Measurements from ENCODE around the gene RIMBP3B. TPM values are rescaled to one million over a fixed set of nuclear protein-coding genes. Genes with fewer than 3 reads are reported as not detected.
"Not testable (repeated sequence)": the region's sequence is repeated elsewhere in the genome, so short reads cannot be mapped to it uniquely, and the experiment has no call there.

Gene RIMBP3B
- total and polyA plus RNA-seq, 2 of the 8 experiments (the other 6 are each of a cell fraction or from before 2014, with no cell fraction given), result 0.02 to 0.19 TPM

DNA sequence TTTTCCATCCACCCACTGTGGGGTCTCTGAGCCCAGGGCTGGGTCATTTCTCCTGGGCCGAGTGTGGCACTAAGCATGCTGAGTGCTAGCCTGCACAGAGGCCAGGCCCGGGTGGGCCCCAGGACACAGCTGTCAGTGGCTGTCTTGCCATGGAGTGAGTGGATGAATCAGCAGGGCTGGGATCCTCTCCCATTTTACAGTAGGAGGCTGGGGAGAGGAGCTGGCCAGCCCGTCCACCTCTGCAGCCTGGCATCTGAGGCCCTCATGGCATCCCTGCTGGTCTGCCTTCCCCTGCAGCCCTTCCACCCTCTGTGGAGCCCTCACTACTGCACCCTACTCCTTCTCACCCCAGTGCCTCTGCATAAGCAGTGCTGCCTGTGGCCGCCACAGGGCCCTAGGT, 21.1 kb upstream of the RIMBP3B start:
- H2AK5ac ChIP-seq (ENCODE audit: low read depth, low read length); CTCF ChIA-PET (ENCODE audit: partially characterized antibody); H3K23ac ChIP-seq (ENCODE audit: insufficient read length); H3K4ac ChIP-seq (replicated peaks; ENCODE audit: insufficient read length, low read depth, low read length); H3K79me1 ChIP-seq (ENCODE audit: low read depth, low read length); H2BK15ac ChIP-seq (ENCODE audit: low read length); H2BK12ac ChIP-seq (ENCODE audit: low read depth, low read length); H2BK5ac ChIP-seq (ENCODE audit: low read depth, low read length); H3K14ac ChIP-seq (ENCODE audit: insufficient read length); H3K36me3 ChIP-seq (ENCODE audit: control insufficient read depth in 2 of 4, insufficient read depth in 4 of 4, low read length in 3 of 4); H4K5ac ChIP-seq (ENCODE audit: insufficient read length, low read depth, low read length); POLR2A ChIA-PET (ENCODE audit: partially characterized antibody); FAIRE-seq; H3K4me3 ChIP-seq (ENCODE audit: extremely low read depth in 1 of 4, insufficient read depth in 2 of 4, low read depth in 3 of 4, low read length in 4 of 4); H4K20me1 ChIP-seq (replicated peaks in 1 of 2; ENCODE audit: control insufficient read depth in 1 of 2, insufficient read depth in 2 of 2, low read length in 2 of 2); H2BK120ac ChIP-seq (replicated peaks; ENCODE audit: low read depth, low read length); H4K91ac ChIP-seq (replicated peaks; ENCODE audit: insufficient read length, low read length); H3K27me3 ChIP-seq (replicated peaks in 1 of 4; ENCODE audit: control insufficient read depth in 3 of 4, extremely low read depth in 1 of 4, insufficient read depth in 3 of 4, low read length in 3 of 4); DNase-seq (ENCODE audit: low read depth in 1 of 2, low spot score in 2 of 2); H3K4me2 ChIP-seq (ENCODE audit: insufficient read depth in 1 of 2, low read depth in 2 of 2, low read length in 2 of 2); H2BK20ac ChIP-seq (ENCODE audit: low read length); H3K9ac ChIP-seq (replicated peaks in 1 of 4; ENCODE audit: extremely low read depth in 1 of 4, low read depth in 3 of 4, low read length in 3 of 4); H3K79me2 ChIP-seq (ENCODE audit: control insufficient read depth in 1 of 2, insufficient read depth in 2 of 2, low read length in 2 of 2); H3K9me3 ChIP-seq (ENCODE audit: insufficient read depth in 2 of 2, low read depth in 1 of 2, low read length in 1 of 2); H3K4me1 ChIP-seq (replicated peaks in 1 of 4; ENCODE audit: control insufficient read depth in 3 of 4, insufficient read depth in 4 of 4, low read length in 3 of 4); H3K27ac ChIP-seq (ENCODE audit: low read depth, low read length); H3K18ac ChIP-seq (ENCODE audit: extremely low read depth, low read length); H3K23me2 ChIP-seq (ENCODE audit: low read depth, low read length); H4K8ac ChIP-seq (ENCODE audit: extremely low read depth, insufficient read depth, low read length); H3K56ac ChIP-seq (replicated peaks; ENCODE audit: insufficient read length, low read depth, low read length); H2AFZ ChIP-seq (ENCODE audit: low read length): not testable (repeated sequence)
- no CpG with 5 or more reads among the region's 4 CpGs for WGBS, 2 experiments (ENCODE audit: extremely low coverage in 1 of 2, insufficient coverage in 1 of 2, insufficient read length in 1 of 2, insufficient replicate concordance in 2 of 2, low coverage in 1 of 2, low lambda C conversion rate in 2 of 2, missing lambda C conversion rate in 1 of 2)

DNA sequence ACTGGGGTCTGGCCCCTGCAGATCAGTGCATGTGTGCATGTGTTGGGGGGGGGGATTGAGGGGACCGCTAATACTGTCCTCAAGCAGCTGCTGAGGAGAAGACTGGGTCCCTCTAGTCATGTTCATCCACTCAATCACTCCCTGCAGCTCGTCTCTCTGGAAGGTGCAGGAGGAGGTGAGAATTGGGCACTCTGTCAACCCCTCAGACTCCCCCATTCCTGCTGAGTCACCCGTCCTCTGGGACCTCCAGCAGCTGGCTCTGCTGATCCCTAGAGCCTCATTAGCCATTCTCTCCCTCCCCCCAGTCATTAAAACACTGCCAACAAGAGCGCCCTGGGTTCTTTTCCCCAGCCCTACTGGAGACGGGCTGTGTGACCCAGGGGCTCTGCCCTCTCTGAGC, 20.5 kb upstream of the RIMBP3B start:
- FAIRE-seq; H3K4me2 ChIP-seq (ENCODE audit: insufficient read depth in 1 of 2, low read depth in 2 of 2, low read length in 2 of 2); H3K56ac ChIP-seq (replicated peaks; ENCODE audit: insufficient read length, low read depth, low read length); H3K27me3 ChIP-seq (replicated peaks in 1 of 4; ENCODE audit: control insufficient read depth in 3 of 4, extremely low read depth in 1 of 4, insufficient read depth in 3 of 4, low read length in 3 of 4); CTCF ChIA-PET (ENCODE audit: partially characterized antibody); H2BK5ac ChIP-seq (ENCODE audit: low read depth, low read length); H3K4ac ChIP-seq (replicated peaks; ENCODE audit: insufficient read length, low read depth, low read length); DNase-seq (ENCODE audit: low read depth in 1 of 2, low spot score in 2 of 2); H3K4me1 ChIP-seq (replicated peaks in 1 of 4; ENCODE audit: control insufficient read depth in 3 of 4, insufficient read depth in 4 of 4, low read length in 3 of 4); H4K20me1 ChIP-seq (replicated peaks in 1 of 2; ENCODE audit: control insufficient read depth in 1 of 2, insufficient read depth in 2 of 2, low read length in 2 of 2); H2BK12ac ChIP-seq (ENCODE audit: low read depth, low read length); H2BK120ac ChIP-seq (replicated peaks; ENCODE audit: low read depth, low read length); H3K18ac ChIP-seq (ENCODE audit: extremely low read depth, low read length); H3K4me3 ChIP-seq (ENCODE audit: extremely low read depth in 1 of 4, insufficient read depth in 2 of 4, low read depth in 3 of 4, low read length in 4 of 4); H2BK20ac ChIP-seq (ENCODE audit: low read length); H4K5ac ChIP-seq (ENCODE audit: insufficient read length, low read depth, low read length); H3K23ac ChIP-seq (ENCODE audit: insufficient read length); H3K79me2 ChIP-seq (ENCODE audit: control insufficient read depth in 1 of 2, insufficient read depth in 2 of 2, low read length in 2 of 2); H4K8ac ChIP-seq (ENCODE audit: extremely low read depth, insufficient read depth, low read length); H3K36me3 ChIP-seq (ENCODE audit: control insufficient read depth in 2 of 4, insufficient read depth in 4 of 4, low read length in 3 of 4); H3K27ac ChIP-seq (ENCODE audit: low read depth, low read length); H2AFZ ChIP-seq (ENCODE audit: low read length); H2BK15ac ChIP-seq (ENCODE audit: low read length); POLR2A ChIA-PET (ENCODE audit: partially characterized antibody); H3K79me1 ChIP-seq (ENCODE audit: low read depth, low read length); H3K23me2 ChIP-seq (ENCODE audit: low read depth, low read length); H3K9me3 ChIP-seq (ENCODE audit: insufficient read depth in 2 of 2, low read depth in 1 of 2, low read length in 1 of 2); H3K14ac ChIP-seq (ENCODE audit: insufficient read length); H4K91ac ChIP-seq (replicated peaks; ENCODE audit: insufficient read length, low read length); H3K9ac ChIP-seq (replicated peaks in 1 of 4; ENCODE audit: extremely low read depth in 1 of 4, low read depth in 3 of 4, low read length in 3 of 4); H2AK5ac ChIP-seq (ENCODE audit: low read depth, low read length): not testable (repeated sequence)
- WGBS, 2 experiments (ENCODE audit: extremely low coverage in 1 of 2, insufficient coverage in 1 of 2, insufficient read length in 1 of 2, insufficient replicate concordance in 2 of 2, low coverage in 1 of 2, low lambda C conversion rate in 2 of 2, missing lambda C conversion rate in 1 of 2), result 80% methylated on average over 1 of the region's 5 CpGs; no CpG with 5 or more reads in 1 of the 2 experiments
